ENCODE results near the gene ELK3. TPM values are rescaled to one million over a fixed set of nuclear protein-coding genes. Genes with fewer than 3 reads are reported as not detected.

Gene ELK3
- total and polyA plus RNA-seq, 2 experiments from 2014 or later = 5.5 to 8.3 TPM

GRCh38 chr12:96301732-96302131, 107.6 kb downstream of the ELK3 start:
- Histone ChIP-seq H2AFZ (no peak overlapping the region), H3F3A (replicated peaks; ENCODE audit: low read depth) (no peaks in the 10 kb centered on the region), H3K4me2 (no peak overlapping the region), H4K20me1 (replicated peaks; ENCODE audit: insufficient read depth) (no peaks in the 10 kb centered on the region), H3K9me2 (ENCODE audit: insufficient read depth) (no peaks in the 10 kb centered on the region), H3K36me3 (ENCODE audit: insufficient read depth) (no peaks in the 10 kb centered on the region), H3K4me3 (no peak overlapping the region), H3K4me1 (ENCODE audit: insufficient read depth) (peaks cover 20% of the 10 kb centered on the region), H3K79me2 (replicated peaks; ENCODE audit: insufficient read depth) (peaks cover 4% of the 10 kb centered on the region; the same call in 1 of the 2 replicates), H3K27me3 (ENCODE audit: insufficient read depth) (no peaks in the 10 kb centered on the region), H3K27ac (ENCODE audit: low read depth) (no peak overlapping the region)
- no peak for DNase-seq (ENCODE audit: low spot score)
- H3K9me3 Mint-ChIP-seq = no peaks in the 10 kb centered on the region
- no peak overlapping the region for H3K4me3 Mint-ChIP-seq
- peaks cover 19% of the 10 kb centered on the region for H3K4me1 Mint-ChIP-seq
- H3K36me3 Mint-ChIP-seq (ENCODE audit: low read depth) = peaks cover 11% of the 10 kb centered on the region
- no peak for ATAC-seq
- no peak overlapping the region for H3K27ac Mint-ChIP-seq
- TF ChIP-seq POLR2AphosphoS5 (IDR thresholded peaks at IDR 0.05; ENCODE audit: low read depth) = no peak
- no peak for TF ChIP-seq ETS1 (IDR thresholded peaks at IDR 0.05)
- TF ChIP-seq ZNF114 (CRISPR knock-in tag; IDR thresholded peaks at IDR 0.05) = no peak
- no peak for TF ChIP-seq JUNB (IDR thresholded peaks at IDR 0.05; ENCODE audit: unreplicated experiment)
- no peak for TF ChIP-seq CREB1 (CRISPR knock-in tag; IDR thresholded peaks at IDR 0.05; ENCODE audit: low read depth)
- peaks cover 5% of the 10 kb centered on the region for H3K27me3 Mint-ChIP-seq (ENCODE audit: insufficient read depth, low read depth, poor library complexity)

DNA sequence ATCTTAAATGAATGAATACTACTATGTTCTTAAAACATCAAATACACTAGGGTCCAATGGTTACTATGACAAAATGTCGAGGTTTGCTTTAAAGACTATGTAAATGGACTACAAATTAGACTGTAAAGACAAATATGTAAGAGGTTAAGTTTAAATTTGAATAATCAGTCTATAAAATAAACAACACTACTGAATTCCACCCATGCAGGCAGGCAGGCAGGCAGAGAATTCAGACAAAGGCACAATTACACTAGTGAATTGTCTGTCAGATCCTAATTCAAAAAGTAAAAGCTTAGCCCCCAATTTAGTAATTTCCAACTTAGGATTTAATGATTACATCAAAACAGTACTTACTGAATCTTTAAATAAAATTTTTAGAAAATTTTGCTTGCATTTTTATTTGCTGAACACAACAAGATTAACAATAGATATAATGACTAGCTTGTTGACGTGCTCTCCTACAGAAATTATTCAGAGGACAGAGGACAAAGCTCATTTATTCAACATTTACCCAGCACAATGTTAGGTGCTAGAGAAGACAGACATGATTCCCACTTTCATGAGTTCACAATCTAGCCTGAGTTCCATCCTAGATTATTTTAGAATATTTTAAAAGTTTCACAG, 108.6 kb downstream of the ELK3 start:
- peaks cover 19% of the 10 kb centered on the region for H3K4me1 Mint-ChIP-seq
- Histone ChIP-seq H2AFZ (no peak overlapping the region), H3K4me3 (no peak overlapping the region), H3K27ac (ENCODE audit: low read depth) (no peak overlapping the region), H3K9me2 (ENCODE audit: insufficient read depth) (no peaks in the 10 kb centered on the region), H3F3A (replicated peaks; ENCODE audit: low read depth) (no peaks in the 10 kb centered on the region), H3K4me1 (ENCODE audit: insufficient read depth) (peaks cover 20% of the 10 kb centered on the region), H4K20me1 (replicated peaks; ENCODE audit: insufficient read depth) (no peaks in the 10 kb centered on the region), H3K27me3 (ENCODE audit: insufficient read depth) (no peaks in the 10 kb centered on the region), H3K36me3 (ENCODE audit: insufficient read depth) (no peaks in the 10 kb centered on the region), H3K4me2 (no peak overlapping the region), H3K79me2 (replicated peaks; ENCODE audit: insufficient read depth) (peaks cover 4% of the 10 kb centered on the region; the same call in 1 of the 2 replicates)
- ATAC-seq (no peak), DNase-seq (ENCODE audit: low spot score) (no peak)
- peaks cover 11% of the 10 kb centered on the region for H3K36me3 Mint-ChIP-seq (ENCODE audit: low read depth)
- H3K9me3 Mint-ChIP-seq = no peaks in the 10 kb centered on the region
- no peak overlapping the region for H3K4me3 Mint-ChIP-seq
- peaks cover 5% of the 10 kb centered on the region for H3K27me3 Mint-ChIP-seq (ENCODE audit: insufficient read depth, low read depth, poor library complexity)
- H3K27ac Mint-ChIP-seq = peak overlapping the region; percentile 65; the same call in 1 of the 2 replicates
- no peak for TF ChIP-seq ZNF331 (CRISPR knock-in tag; IDR thresholded peaks at IDR 0.05; ENCODE audit: low read depth)
- no peak for TF ChIP-seq STAT1 (IDR thresholded peaks at IDR 0.05; ENCODE audit: unreplicated experiment)
- no peak for TF ChIP-seq EZH2phosphoT487 (IDR thresholded peaks at IDR 0.05; ENCODE audit: unreplicated experiment)
- TF ChIP-seq, protein P1, sequence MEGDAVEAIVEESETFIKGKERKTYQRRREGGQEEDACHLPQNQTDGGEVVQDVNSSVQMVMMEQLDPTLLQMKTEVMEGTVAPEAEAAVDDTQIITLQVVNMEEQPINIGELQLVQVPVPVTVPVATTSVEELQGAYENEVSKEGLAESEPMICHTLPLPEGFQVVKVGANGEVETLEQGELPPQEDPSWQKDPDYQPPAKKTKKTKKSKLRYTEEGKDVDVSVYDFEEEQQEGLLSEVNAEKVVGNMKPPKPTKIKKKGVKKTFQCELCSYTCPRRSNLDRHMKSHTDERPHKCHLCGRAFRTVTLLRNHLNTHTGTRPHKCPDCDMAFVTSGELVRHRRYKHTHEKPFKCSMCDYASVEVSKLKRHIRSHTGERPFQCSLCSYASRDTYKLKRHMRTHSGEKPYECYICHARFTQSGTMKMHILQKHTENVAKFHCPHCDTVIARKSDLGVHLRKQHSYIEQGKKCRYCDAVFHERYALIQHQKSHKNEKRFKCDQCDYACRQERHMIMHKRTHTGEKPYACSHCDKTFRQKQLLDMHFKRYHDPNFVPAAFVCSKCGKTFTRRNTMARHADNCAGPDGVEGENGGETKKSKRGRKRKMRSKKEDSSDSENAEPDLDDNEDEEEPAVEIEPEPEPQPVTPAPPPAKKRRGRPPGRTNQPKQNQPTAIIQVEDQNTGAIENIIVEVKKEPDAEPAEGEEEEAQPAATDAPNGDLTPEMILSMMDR (conservative IDR thresholded peaks at IDR 0.05; ENCODE audit: low read depth in 2 of 2) = no peak
- no peak for TF ChIP-seq REST (IDR thresholded peaks at IDR 0.05; ENCODE audit: unreplicated experiment)
- TF ChIP-seq ZNF114 (CRISPR knock-in tag; IDR thresholded peaks at IDR 0.05) = no peak
- no peak for TF ChIP-seq NANOG (IDR thresholded peaks at IDR 0.05; ENCODE audit: borderline replicate concordance)
- TF ChIP-seq ETS1 (IDR thresholded peaks at IDR 0.05) = no peak

Data from GM23338 (cell line).